HTERT RPE-1 (cell line): ENCODE data around the gene EVPL.
"Not testable (repeated sequence)": the region's sequence is repeated elsewhere in the genome, so short reads cannot be mapped to it uniquely, and the experiment has no call there.

Experiments
- in situ Hi-C: fragments of 300-500 bp; cut with MboI; formaldehyde crosslinking; loops from 4 replicates; pipeline ENCODE4 v1.14.3; 2020; ENCODE audit warnings: low sequenced_read_pairs

EVPL gene

GRCh38 chr17:76027159-76027839, at the start of gene EVPL:
EVPL (minus strand) TSS chr17:76027306; CDS start chr17:76027198, 108 bp downstream.
- in situ Hi-C loops = no loop called here

- in situ Hi-C loops = no loop called here
Observed at GRCh38 chr17:76076146-76076764, 49.1 kb upstream of the EVPL start.

GRCh38 chr17:76075364-76076145, 48.4 kb upstream of the EVPL start:
- in situ Hi-C loops = no loop called here

- in situ Hi-C loops = no loop called here
Observed at GRCh38 chr17:76074390-76075363, 47.6 kb upstream of the EVPL start, which contains the start of gene GALR2. GALR2 (plus strand) TSS chr17:76074781; CDS start chr17:76074884, 103 bp downstream.

- in situ Hi-C loops = no loop called here
Observed at GRCh38 chr17:76072148-76072858, 45.2 kb upstream of the EVPL start, which contains the start of gene SRP68. SRP68 (minus strand) TSS chr17:76072517; CDS start chr17:76072491, 26 bp downstream.

- in situ Hi-C loops = no loop called here
Observed at GRCh38 chr17:76071531-76072147, 44.5 kb upstream of the EVPL start.

GRCh38 chr17:76065775-76066174, 38.7 kb upstream of the EVPL start:
- in situ Hi-C loops = no loop called here

GRCh38 chr17:76063875-76064546, 36.9 kb upstream of the EVPL start:
- in situ Hi-C loops = no loop called here

GRCh38 chr17:76058264-76058663, 31.2 kb upstream of the EVPL start:
- in situ Hi-C loops = not testable (repeated sequence)

- in situ Hi-C loops = no loop called here
Observed at GRCh38 chr17:76056882-76057281, 29.8 kb upstream of the EVPL start.

GRCh38 chr17:76054112-76054476, 27.0 kb upstream of the EVPL start:
- in situ Hi-C loops = no loop called here

GRCh38 chr17:76053246-76054111, 26.4 kb upstream of the EVPL start:
- in situ Hi-C loops = no loop called here

- in situ Hi-C loops = no loop called here
Observed at GRCh38 chr17:76051561-76051960, 24.5 kb upstream of the EVPL start.

GRCh38 chr17:76050538-76051467, 23.7 kb upstream of the EVPL start:
- in situ Hi-C loops = no loop called here

- in situ Hi-C loops = no loop called here
Observed at GRCh38 chr17:76049836-76050537, 22.9 kb upstream of the EVPL start.

GRCh38 chr17:76049239-76049638, 22.1 kb upstream of the EVPL start:
- in situ Hi-C loops = no loop called here
